SK-N-SH treated with all-trans-retinoic acid at 6 μM for 48 hours (cell line): Measurements from ENCODE around the gene KCNK2.

ENCODE experiments used
- RARB ChIP-seq: fragments of 250-450 bp; sonication (Bioruptor Pico); IDR thresholded peaks from 2 replicates; pipeline ENCODE4 v1.8.0; 2021; ENCODE audit warnings: mild to moderate bottlenecking, moderate library complexity
- TCF4 ChIP-seq: fragments of 250-450 bp; sonication (Bioruptor Pico); IDR thresholded peaks from 2 replicates; pipeline ENCODE4 v1.8.0; 2021; ENCODE audit warnings: mild to moderate bottlenecking, moderate library complexity, borderline replicate concordance
- ZC3H10 ChIP-seq: fragments of 250-450 bp; sonication (Bioruptor Pico); IDR thresholded peaks from 2 replicates; pipeline ENCODE4 v1.5.1; 2021; ENCODE audit warnings: mild to moderate bottlenecking, moderate library complexity
- ZFP3 ChIP-seq: fragments of 250-450 bp; sonication (Bioruptor Pico); IDR thresholded peaks from 2 replicates; pipeline ENCODE4 v1.5.0; 2020; ENCODE audit warnings: mild to moderate bottlenecking, moderate library complexity
- ZFP30 ChIP-seq: fragments of 450-650 bp; formaldehyde crosslinking; IDR thresholded peaks from 2 replicates; pipeline ENCODE4 v1.5.0; 2022; ENCODE audit warnings: mild to moderate bottlenecking, moderate library complexity
- ZNF565 ChIP-seq: fragments of 450-650 bp; formaldehyde crosslinking; conservative IDR thresholded peaks from 2 replicates; pipeline ENCODE4 v1.5.0; 2020; ENCODE audit warnings: low read depth, mild to moderate bottlenecking, moderate library complexity
- TF ChIP-seq, protein P1 (sequence below): fragments of 250-450 bp; sonication (Bioruptor Pico); IDR thresholded peaks from 2 replicates; pipeline ENCODE4 v1.8.0; 2020; ENCODE audit warnings: mild to moderate bottlenecking, moderate library complexity, borderline replicate concordance

DNA sequence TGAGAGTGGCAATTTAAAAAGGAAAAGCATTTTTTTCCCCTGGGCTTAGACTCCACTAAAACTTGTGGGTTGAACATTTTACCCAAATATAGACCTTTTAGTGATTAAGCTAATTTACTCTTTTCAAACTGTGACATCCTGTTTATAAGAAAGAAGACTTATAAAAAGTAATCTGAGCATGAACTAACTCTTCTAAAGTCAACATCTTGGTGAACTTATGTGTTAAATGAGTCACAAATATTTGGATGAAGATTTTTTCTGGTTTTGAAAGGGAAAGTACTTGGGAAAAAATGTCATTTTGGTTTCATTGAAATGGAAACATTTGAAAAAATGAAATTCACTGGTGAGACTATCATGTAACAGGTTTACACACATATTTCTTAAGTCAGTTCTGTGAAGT lies 109.8 kb downstream of the KCNK2 start:
- TF ChIP-seq ZFP30 (CRISPR knock-in tag) = no peak
- TF ChIP-seq ZC3H10 = no peak
- no peak for TF ChIP-seq ZFP3
- TF ChIP-seq ZNF565 (CRISPR knock-in tag) = no peak
- TF ChIP-seq TCF4 = no peak
- no peak for TF ChIP-seq RARB (CRISPR knock-in tag)
- TF ChIP-seq, protein P1, sequence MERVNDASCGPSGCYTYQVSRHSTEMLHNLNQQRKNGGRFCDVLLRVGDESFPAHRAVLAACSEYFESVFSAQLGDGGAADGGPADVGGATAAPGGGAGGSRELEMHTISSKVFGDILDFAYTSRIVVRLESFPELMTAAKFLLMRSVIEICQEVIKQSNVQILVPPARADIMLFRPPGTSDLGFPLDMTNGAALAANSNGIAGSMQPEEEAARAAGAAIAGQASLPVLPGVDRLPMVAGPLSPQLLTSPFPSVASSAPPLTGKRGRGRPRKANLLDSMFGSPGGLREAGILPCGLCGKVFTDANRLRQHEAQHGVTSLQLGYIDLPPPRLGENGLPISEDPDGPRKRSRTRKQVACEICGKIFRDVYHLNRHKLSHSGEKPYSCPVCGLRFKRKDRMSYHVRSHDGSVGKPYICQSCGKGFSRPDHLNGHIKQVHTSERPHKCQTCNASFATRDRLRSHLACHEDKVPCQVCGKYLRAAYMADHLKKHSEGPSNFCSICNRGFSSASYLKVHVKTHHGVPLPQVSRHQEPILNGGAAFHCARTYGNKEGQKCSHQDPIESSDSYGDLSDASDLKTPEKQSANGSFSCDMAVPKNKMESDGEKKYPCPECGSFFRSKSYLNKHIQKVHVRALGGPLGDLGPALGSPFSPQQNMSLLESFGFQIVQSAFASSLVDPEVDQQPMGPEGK (CRISPR knock-in tag) = no peak
